T-helper 17 cell (primary cell): ENCODE measurements around the gene DNMT3L. TPM values are rescaled to one million over a fixed set of nuclear protein-coding genes. Genes with fewer than 3 reads are reported as not detected.
"Not testable (repeated sequence)": the region's sequence is repeated elsewhere in the genome, so short reads cannot be mapped to it uniquely, and the experiment has no call there.

Source experiments
- ATAC-seq: fragments of 150-1000 bp; cut with Tn5 transposase; 2 replicates; pipeline ENCODE4 v1.10.0; 2021; ENCODE audit warnings: mild to moderate bottlenecking, moderate library complexity
- DNase-seq, 3 donors: peaks; one replicate each; pipeline versions ENCODE4 v3.0.0 to v3.0.0-alpha.2; 2020 to 2021
- H3K9me3 ChIP-seq: one replicate; pipeline ENCODE4 v1.7.0; 2013; ENCODE audit warnings: low read length, mild to moderate bottlenecking; ENCODE audit not compliant: control insufficient read depth, poor library complexity, severe bottlenecking
- H3K27ac Mint-ChIP-seq: one replicate; pipeline ENCODE4 v1.8.0; 2022; ENCODE audit warnings: mild to moderate bottlenecking, moderate library complexity, mixed read lengths
- H3K27me3 Mint-ChIP-seq: one replicate; pipeline ENCODE4 v1.8.0; 2022; ENCODE audit warnings: mixed read lengths
- H3K36me3 Mint-ChIP-seq: one replicate; pipeline ENCODE4 v1.8.0; 2022; ENCODE audit warnings: low read depth, mixed read lengths
- H3K4me1 Mint-ChIP-seq: one replicate; pipeline ENCODE4 v1.8.0; 2022; ENCODE audit warnings: mild to moderate bottlenecking, mixed read lengths
- H3K4me3 Mint-ChIP-seq: one replicate; pipeline ENCODE4 v1.8.0; 2022; ENCODE audit warnings: mild to moderate bottlenecking, moderate library complexity, mixed read lengths
- total RNA-seq, 4 donors: library from RNA in 2 of 4; stranded (reverse) in 2 of 4; gene quantifications; one replicate each; pipeline ENCODE4 v1.2.3 and lab custom pipeline; 2022 to 2026

The DNMT3L gene
- total RNA-seq, 2 donors from 2014 or later = not detected

- DNase-seq (peak in 1 of 3 donors; percentile 7), ATAC-seq (no peak)
- H3K9me3 ChIP-seq = no peaks in the 10 kb centered on the region
- H3K27ac Mint-ChIP-seq = peak overlapping the region; percentile 81
- H3K4me1 Mint-ChIP-seq = peaks cover 24% of the 10 kb centered on the region
- H3K36me3 Mint-ChIP-seq = no peaks in the 10 kb centered on the region
- H3K27me3 Mint-ChIP-seq = no peaks in the 10 kb centered on the region
- peak overlapping the region; percentile 84 for H3K4me3 Mint-ChIP-seq
These were observed 29.6 kb upstream of the DNMT3L start for GRCh38 chr21:44291078-44291935.

DNA sequence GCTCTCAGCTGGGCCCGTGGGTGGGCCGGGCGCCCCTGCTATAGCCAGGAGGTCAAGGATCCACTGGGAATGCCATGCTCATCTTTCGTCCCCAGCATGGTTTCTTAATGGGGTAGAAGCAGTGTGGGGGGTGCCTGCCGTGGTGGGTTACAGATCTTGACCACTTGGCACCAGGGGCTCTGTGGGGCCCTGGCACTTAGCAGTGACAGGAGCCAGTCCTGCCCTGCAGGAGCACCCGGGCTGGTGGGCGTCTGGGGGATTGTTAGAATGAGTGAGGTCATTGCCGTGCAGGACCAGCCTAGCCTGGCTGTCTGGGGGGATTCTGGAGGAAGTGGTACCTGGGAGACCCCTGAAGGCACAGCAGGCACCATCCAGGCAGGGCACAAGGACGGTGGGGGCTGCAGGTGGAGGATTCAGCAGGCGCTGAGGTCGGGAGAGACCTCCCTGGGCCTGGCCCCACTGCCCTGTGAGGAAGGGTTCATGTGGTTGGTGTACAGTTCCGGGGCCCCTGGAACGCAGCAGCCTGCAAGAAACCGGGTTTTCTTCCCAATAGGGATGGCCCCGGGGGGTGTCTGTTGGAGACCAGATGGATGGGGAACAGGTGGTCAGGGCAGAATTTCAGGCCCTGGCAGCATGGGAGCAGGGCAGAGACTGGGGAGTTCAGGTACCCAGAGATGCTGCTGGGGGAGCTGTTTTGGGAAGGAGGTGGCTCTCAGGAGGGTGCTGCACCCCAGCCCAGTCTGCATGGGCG is 28.8 kb upstream of the DNMT3L start:
- peak overlapping the region; percentile 81 for H3K27ac Mint-ChIP-seq
- DNase-seq (peak in 1 of 3 donors; percentile 5), ATAC-seq (no peak)
- H3K4me3 Mint-ChIP-seq = peak overlapping the region; percentile 68
- no peaks in the 10 kb centered on the region for H3K27me3 Mint-ChIP-seq
- no peaks in the 10 kb centered on the region for H3K36me3 Mint-ChIP-seq
- no peaks in the 10 kb centered on the region for H3K9me3 ChIP-seq
- peaks cover 24% of the 10 kb centered on the region for H3K4me1 Mint-ChIP-seq

DNA sequence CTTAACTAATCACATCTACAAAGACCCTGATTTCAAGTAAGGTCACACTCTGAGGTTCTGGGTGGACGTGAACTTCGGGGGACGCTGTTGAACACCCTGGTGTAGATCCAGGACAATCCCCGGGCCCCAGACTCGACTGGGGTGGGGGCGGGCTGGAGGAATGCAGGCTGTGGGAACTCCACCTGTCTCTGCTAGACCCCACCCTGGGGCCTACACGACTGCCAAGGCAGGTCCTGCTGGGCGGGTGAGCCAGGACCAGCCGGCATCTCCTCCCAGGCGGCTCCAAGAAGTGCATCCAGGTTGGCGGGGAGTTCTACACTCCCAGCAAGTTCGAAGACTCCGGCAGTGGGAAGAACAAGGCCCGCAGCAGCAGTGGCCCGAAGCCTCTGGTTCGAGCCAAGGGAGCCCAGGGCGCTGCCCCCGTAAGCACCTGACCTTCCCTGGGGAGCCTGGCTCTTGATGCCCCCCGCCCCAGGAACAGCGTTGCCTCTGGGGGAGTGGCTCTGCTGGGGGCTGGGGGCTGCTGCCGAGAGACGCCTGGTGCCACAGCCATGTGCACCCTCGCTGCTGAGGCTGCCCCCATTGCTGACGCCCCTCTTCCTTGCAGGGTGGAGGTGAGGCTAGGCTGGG is 27.8 kb upstream of the DNMT3L start:
- no peak for ATAC-seq
- no peaks in the 10 kb centered on the region for H3K36me3 Mint-ChIP-seq
- H3K27ac Mint-ChIP-seq = no peak overlapping the region
- no peaks in the 10 kb centered on the region for H3K9me3 ChIP-seq
- H3K4me1 Mint-ChIP-seq = peaks cover 21% of the 10 kb centered on the region
- no peak for DNase-seq
- H3K4me3 Mint-ChIP-seq = no peak overlapping the region
- H3K27me3 Mint-ChIP-seq = no peaks in the 10 kb centered on the region

GRCh38 chr21:44288251-44289110 is 26.8 kb upstream of the DNMT3L start:
- H3K9me3 ChIP-seq = no peaks in the 10 kb centered on the region
- ATAC-seq (no peak), DNase-seq (no peak)
- H3K4me3 Mint-ChIP-seq = no peak overlapping the region
- no peak overlapping the region for H3K27ac Mint-ChIP-seq
- H3K36me3 Mint-ChIP-seq = no peaks in the 10 kb centered on the region
- H3K4me1 Mint-ChIP-seq = peaks cover 21% of the 10 kb centered on the region
- no peaks in the 10 kb centered on the region for H3K27me3 Mint-ChIP-seq

DNA sequence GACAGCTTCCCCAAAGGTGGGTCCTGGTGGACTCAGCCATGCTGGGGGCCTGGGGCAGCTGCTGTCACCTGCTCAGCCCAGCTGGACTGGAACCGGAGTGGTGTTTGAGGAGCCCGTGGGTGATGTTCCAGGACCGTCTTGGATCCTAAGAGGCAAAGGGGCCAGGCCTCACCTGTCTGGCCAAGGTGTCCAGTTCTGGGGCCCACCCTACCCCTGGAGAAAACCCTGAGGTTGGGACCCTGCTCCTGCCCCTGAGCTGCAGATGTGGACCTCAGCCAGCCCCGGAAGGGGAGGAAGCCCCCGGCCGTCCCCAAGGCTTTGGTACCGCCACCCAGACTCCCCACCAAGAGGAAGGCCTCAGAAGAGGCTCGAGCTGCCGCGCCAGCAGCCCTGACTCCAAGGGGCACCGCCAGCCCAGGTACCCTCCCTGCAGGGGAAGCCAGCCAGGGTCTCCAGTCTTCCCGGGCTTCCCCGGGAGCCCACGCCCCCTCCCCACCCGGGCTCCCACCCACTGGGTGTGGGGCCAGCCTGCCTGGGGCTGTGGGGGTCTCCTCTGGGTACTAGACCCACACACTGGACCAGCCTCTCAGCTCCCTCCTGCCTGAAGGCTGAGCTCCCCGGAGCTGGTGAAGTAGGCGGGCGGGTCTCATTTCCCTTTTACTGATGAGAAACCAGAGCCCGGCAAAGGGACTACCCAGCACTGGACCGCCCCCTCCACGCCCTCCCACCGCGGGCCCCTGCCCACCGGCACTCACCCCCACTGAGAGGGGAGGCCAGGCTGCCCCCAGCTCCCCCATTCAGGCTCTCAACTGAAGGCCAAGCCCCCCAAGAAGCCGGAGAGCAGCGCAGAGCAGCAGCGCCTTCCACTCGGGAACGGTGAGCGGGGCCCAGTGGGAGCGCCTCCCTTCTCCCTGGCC is 25.3 kb upstream of the DNMT3L start:
- H3K9me3 ChIP-seq = no peaks in the 10 kb centered on the region
- ATAC-seq (no peak), DNase-seq (no peak)
- Mint-ChIP-seq H3K36me3 (no peaks in the 10 kb centered on the region), H3K4me3 (no peak overlapping the region), H3K4me1 (peaks cover 21% of the 10 kb centered on the region), H3K27ac (no peak overlapping the region), H3K27me3 (no peaks in the 10 kb centered on the region)

GRCh38 chr21:44286086-44286715 is 24.5 kb upstream of the DNMT3L start:
- DNase-seq = no peak
- H3K36me3 Mint-ChIP-seq = no peaks in the 10 kb centered on the region
- no peak overlapping the region for H3K4me3 Mint-ChIP-seq
- H3K27ac Mint-ChIP-seq = no peak overlapping the region
- H3K9me3 ChIP-seq = no peaks in the 10 kb centered on the region
- H3K27me3 Mint-ChIP-seq = no peaks in the 10 kb centered on the region
- peaks cover 21% of the 10 kb centered on the region for H3K4me1 Mint-ChIP-seq
- no peak for ATAC-seq

DNA sequence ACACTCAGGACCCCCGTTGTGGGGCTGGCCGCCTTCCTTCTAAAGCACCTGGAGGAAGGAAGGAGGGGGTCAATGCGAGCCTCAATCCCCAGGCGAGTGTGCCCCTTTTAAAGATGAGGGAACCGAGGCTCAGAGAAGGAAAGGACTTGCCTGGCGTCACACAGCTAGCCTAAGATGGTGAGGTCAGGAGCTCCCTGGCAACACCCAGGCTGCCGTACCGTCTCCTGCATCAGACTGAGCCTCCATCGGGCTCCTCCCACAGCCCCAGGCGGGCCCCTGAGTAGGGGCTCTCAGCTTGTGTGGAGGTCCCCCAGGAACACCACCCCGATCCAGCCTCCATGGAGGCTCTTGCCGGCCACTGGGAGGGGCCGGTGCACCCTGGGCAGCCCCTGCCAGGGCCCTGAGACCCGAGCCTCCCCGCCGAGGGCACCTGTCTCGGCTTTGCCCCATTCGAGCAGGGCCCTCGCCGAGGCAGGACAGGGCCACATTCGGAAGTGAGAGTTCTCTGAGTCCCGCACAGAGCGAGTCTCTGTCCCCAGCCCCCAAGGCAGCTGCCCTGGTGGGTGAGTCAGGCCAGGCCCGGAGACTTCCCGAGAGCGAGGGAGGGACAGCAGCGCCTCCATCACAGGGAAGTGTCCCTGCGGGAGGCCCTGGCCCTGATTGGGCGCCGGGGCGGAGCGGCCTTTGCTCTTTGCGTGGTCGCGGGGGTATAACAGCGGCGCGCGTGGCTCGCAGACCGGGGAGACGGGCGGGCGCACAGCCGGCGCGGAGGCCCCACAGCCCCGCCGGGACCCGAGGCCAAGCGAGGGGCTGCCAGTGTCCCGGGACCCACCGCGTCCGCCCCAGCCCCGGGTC is 23.7 kb upstream of the DNMT3L start, which contains the start of gene AIRE:
AIRE (plus strand) TSS at position 739 of the 855 bp plus-strand sequence. CDS start 131 bp downstream, outside the sequence.
- H3K4me3 Mint-ChIP-seq = no peak within 1 kb of the TSS
- ATAC-seq (no peak), DNase-seq (no peak)
- H3K27me3 Mint-ChIP-seq = no peaks in the 10 kb centered on the region
- no peak within 1 kb of the TSS for H3K27ac Mint-ChIP-seq
- no peaks in the 10 kb centered on the region for H3K36me3 Mint-ChIP-seq
- H3K9me3 ChIP-seq = no peaks in the 10 kb centered on the region
- H3K4me1 Mint-ChIP-seq = peaks cover 16% of the 10 kb centered on the region

- Mint-ChIP-seq H3K27ac (no peak overlapping the region), H3K4me3 (no peak overlapping the region), H3K36me3 (no peaks in the 10 kb centered on the region), H3K4me1 (peaks cover 15% of the 10 kb centered on the region), H3K27me3 (no peaks in the 10 kb centered on the region)
- DNase-seq (no peak), ATAC-seq (no peak)
- no peaks in the 10 kb centered on the region for H3K9me3 ChIP-seq
These were observed 22.3 kb upstream of the DNMT3L start for GRCh38 chr21:44283948-44284347.

DNA sequence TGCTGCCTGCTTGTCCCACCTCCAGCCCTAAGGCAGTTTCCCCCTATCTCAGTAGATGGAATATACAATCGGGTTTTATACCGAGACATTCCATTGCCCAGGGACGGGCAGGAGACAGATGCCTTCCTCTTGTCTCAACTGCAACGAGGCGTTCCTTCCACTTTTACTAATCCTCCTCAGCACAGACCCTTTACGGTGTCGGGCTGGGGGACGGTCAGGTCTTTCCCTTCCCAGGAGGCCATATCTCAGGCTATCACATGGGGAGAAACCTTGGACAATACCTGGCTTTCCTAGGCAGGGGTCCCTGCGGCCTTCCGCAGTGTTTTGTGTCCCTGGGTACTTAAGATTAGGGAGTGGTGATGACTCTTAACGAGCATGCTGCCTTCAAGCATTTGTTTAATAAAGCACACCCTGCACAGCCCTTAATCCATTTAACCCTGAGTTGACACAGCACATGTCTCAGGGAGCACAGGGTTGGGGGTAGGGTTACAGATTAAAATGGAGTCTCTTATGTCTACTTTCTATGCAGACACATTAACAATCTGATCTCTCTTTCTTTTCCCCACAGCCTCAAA is 21.6 kb upstream of the DNMT3L start:
- DNase-seq, H3K27me3 Mint-ChIP-seq, H3K4me3 Mint-ChIP-seq, ATAC-seq, H3K27ac Mint-ChIP-seq, H3K9me3 ChIP-seq, H3K36me3 Mint-ChIP-seq: not testable (repeated sequence)
- H3K4me1 Mint-ChIP-seq = peaks cover 12% of the 10 kb centered on the region

GRCh38 chr21:44282370-44282769 is 20.7 kb upstream of the DNMT3L start:
- H3K4me1 Mint-ChIP-seq = peaks cover 6% of the 10 kb centered on the region
- no peak overlapping the region for H3K4me3 Mint-ChIP-seq
- no peak for DNase-seq
- no peaks in the 10 kb centered on the region for H3K36me3 Mint-ChIP-seq
- ATAC-seq = no peak
- H3K27ac Mint-ChIP-seq = no peak overlapping the region
- no peaks in the 10 kb centered on the region for H3K9me3 ChIP-seq
- H3K27me3 Mint-ChIP-seq = no peaks in the 10 kb centered on the region

DNA sequence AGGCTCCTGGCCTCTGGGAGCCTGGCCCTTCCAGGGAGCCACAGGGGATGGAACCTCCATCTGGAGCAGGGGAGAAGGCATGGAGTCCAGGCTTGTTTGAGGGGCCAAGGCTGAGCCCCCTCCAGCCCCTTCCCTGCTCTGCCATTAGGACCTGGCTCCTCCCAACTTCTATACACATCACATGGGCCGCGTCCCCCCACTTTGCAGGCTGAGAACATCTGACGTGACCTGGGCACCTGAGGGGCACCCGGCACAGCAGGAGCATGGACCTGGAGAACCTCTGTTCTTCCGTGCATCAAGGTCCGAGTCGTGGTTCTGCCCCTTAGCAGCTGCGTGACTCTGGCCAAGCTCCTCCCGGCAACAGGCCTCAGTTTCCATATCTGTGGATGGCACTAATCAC is 20.1 kb upstream of the DNMT3L start:
- no peaks in the 10 kb centered on the region for H3K27me3 Mint-ChIP-seq
- DNase-seq (peak in 1 of 3 donors; percentile 7), ATAC-seq (no peak)
- no peaks in the 10 kb centered on the region for H3K36me3 Mint-ChIP-seq
- H3K27ac Mint-ChIP-seq = no peak overlapping the region
- no peak overlapping the region for H3K4me3 Mint-ChIP-seq
- no peaks in the 10 kb centered on the region for H3K9me3 ChIP-seq
- H3K4me1 Mint-ChIP-seq = peaks cover 6% of the 10 kb centered on the region
